DMS114 treated with DMSO at 0.1 percent for 48 hours (cell line): Measurements from ENCODE around the gene UVRAG.
A peak's percentile ranks its signal among the peaks of the same experiment; 100 is the strongest.

Experiments
- DNase-seq: peaks from one replicate; lab custom pipeline; 2025; ENCODE audit not compliant: unreplicated experiment; lab: John Stamatoyannopoulos, UW

The UVRAG gene

GRCh38 chr11:76131671-76132631 is 316.9 kb downstream of the UVRAG start:
- DNase-seq: no peak

DNA sequence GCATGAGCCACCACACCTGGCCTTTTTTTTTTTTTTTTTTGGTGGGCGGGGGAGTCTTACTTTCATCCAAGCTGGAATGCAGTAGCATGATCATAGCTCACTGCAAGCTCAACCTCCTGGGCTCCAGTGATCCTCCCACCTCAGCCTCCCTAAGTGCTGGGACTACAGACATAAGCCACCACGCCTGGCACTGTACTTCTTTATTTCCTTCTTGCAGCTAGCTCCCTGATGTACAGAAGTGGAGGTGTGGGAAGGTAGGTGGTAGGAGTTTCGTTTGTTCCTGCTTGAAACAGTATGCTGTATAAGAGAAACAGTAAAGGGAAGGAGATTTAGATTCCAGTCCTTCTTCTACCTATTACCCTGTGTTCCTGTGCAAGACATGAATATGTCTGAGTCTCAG is 319.2 kb downstream of the UVRAG start:
- DNase-seq: no peak

DNA sequence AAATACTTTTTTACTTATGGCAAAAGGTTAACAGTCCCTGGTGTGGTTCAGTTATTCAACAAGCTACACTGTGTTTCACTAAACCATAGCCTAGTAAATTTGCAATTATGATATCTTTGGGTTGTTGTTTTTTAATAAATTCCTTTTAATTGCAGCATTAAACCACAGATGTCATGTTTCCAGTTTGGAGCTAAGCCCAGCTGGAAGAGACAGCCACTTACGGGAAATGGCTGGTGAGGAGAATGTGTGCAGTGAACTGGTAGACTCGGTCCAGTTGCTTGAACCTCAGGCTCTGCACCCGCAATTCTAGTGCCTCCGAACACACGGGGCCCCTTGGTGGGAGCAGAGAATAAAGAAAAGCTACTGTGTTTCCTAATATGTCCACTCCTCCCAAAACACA is 320.5 kb downstream of the UVRAG start:
- no peak for DNase-seq

GRCh38 chr11:76139314-76139713 is 324.3 kb downstream of the UVRAG start:
- DNase-seq: no peak

- DNase-seq: no peak
These were observed 326.0 kb downstream of the UVRAG start for GRCh38 chr11:76140912-76141574.

- DNase-seq: no peak
These were observed 327.0 kb downstream of the UVRAG start for GRCh38 chr11:76141901-76142588.

- DNase-seq: no peak
These were observed 328.3 kb downstream of the UVRAG start for GRCh38 chr11:76143274-76143673.

DNA sequence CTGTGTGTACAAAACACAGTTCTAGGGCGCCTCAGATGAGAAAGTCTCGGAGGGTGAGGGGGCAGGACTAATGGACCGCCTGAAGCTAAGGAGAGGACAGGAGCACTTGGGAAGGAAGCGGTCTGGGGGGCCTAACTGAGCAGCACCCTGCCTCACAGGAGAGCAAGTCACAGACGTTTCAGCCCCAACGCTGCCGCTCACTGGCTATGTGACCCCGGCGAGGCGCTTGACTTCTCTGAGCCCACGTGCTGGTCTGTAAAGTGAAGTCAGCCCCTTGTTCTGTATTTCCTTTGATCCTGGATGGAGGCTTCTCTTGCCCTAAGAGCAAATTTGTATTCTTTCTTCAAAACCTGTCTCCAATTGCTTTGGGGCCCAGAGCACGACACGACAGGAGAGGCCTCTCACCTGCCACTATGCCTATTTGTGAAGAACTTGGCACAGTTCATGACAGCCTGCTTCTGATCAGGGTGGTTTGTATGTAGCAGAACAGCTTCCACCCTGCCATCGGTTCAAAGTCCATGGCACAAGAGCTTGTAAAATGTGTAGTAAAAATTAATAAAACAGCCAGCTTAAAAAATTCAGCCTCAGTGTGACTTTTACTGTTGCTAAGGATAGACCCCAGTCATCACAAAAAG is 332.2 kb downstream of the UVRAG start:
- no peak for DNase-seq

DNA sequence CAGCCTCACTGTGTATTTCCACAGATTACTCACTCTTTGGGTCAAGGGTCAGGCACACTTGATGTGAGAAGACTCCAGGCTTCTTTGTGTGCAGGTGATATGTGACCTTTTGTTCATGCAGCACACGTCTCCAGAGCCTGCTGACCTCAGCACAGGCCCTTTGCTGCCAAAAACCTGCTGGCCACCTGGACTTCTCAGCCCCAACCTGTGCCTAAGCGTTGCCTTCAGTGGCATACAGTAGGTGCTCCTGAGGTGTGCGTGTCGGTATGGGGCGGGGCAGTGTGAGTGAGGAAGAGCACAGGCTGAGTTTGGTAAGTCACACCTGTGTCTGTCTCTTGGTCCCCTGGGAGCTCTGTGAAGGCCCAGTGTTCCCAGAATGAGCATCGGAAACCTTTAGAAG is 333.2 kb downstream of the UVRAG start:
- no peak for DNase-seq

DNA sequence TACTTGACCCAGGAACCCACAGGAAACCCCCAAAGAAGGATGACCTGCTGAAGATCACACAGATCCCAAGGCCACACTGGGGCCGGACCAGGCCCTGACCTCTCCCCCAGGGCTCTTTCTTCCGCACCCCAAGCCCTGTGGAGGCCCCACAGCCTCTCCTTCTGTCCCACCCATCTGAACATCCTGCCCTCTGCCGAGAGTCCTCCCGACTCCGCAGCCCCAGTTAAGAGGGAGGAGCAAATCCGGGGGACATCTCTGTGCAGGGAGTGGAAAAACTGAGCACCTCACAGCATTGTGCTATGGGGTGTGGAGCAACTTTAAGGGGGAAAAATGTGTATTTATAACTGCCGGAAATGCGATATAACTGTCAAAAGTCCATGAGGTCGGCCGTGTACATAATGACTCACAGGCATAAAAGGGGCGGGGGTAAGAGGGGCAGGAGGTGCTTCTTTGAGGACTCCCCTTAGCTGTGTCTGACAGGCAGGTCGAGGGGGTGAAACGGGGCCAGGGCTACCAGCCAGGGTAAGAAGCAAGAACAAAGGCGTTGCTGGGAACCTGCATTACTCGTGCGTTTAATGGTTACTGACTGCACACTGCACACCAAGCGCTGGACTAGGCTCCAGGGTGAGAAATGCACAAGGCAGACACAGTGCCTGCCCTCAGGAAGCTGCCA is 334.1 kb downstream of the UVRAG start:
- no peak for DNase-seq

DNA sequence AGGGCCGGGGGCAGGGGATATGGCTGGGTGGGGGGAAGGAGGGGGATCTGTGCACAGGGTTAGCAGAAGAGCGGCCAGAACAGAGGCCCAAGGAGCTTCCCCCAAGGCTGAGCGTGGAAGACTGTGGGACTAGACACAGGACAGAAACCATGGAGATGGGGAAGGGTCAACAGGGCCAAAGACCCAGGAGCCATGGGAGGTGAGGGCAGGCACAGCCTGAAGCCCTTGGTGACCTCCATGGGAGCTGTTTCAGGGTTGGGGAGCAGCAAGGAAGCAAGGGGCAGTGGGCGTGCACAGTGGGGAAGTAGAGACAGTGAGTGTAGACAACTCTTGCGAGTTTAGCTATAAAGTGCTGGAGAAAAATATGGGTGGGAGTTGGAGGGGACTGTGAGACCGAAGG is 334.7 kb downstream of the UVRAG start:
- DNase-seq: no peak

GRCh38 chr11:76150141-76150540 is 335.1 kb downstream of the UVRAG start:
- no peak for DNase-seq

- no peak for DNase-seq
These were observed 336.6 kb downstream of the UVRAG start for GRCh38 chr11:76151556-76152085.

DNA sequence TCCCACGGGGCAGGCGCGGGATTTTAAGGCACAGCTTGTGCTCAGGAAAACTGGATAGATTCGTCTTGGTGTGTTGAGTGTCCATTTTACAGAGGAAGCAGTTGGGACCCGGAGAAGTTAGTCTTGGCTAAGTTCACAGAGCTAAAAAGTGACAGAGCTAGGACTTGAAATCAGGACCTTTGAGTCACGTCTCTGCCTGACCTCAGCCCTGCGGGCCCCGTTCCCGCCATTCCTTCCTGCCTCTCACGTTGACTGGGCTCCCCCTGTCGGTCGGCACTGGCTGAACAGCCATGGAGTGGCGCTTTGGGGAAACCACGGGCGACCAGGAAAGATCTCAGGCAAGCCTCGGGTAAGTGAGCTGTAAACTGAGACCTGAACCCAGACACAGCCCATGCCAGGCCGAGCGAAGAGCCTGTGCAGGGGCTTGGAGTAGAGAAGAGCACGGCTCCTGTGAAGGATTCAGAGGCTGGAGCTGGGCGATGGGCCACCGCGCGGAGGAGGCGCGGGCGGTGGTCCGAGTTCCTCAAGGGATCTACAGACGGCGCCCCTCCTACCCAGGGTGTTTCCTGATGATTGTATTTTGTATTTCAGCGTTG is 337.2 kb downstream of the UVRAG start:
- peak; percentile 47 for DNase-seq

DNA sequence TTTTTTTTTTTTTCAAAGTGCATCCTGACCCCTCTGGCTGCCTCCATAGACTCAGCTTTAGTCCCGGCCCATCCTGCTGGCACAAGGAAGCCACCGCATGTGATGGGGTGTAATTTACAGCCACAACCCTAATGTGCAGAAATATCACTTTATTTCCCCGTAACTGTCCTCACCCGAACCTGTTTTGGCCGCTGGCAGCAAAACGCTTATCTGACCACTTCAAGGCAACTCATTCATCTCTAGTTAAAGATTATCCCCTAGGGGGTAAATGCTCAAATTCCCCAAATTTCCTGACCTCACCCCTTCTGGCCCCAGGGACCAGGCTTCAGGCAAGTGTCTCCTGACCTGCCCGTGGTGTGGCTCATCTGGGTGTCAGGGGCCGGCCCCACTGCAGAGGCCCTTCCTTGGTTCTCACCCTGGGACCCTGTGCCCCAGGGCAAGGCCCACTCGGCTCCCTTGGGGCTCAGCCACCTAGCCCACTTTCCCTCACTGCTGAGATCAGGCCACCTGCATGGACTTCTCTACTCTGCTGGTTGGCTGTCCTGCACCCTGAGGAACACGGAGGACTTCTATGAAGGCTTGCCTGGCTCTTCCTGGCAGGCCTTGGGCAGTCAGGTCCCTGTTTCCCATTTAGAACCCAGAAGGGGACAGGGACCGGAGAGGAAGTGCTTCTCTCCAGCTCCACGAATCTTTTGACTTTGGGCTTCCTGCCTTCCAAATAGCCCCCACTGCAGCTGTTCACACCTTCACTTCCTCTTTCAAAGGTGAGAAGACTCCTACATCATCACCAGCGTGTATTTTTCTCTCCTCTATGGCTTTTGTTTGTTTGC is 337.9 kb downstream of the UVRAG start:
- no peak for DNase-seq

DNA sequence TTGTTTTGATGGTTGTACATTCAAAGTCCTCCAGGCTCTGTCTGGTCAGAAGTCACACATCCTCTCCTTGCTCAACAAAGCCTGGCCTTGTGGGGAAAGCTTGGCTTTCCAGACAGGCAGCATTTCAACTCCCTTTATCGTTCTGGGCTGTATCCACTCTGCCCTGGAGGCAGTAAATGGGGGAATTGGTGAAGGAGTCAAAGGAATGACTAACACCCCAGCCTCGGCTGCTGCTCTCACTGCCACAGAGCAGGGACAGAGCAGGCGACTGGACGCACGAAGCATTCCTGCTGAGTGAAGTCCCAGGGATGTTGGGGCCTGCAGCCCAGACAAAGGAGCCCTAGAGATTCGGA is 338.5 kb downstream of the UVRAG start:
- no peak for DNase-seq

- DNase-seq: no peak
These were observed 340.7 kb downstream of the UVRAG start for GRCh38 chr11:76155500-76156227.

GRCh38 chr11:76156971-76157427 is 342.0 kb downstream of the UVRAG start:
- no peak for DNase-seq

DNA sequence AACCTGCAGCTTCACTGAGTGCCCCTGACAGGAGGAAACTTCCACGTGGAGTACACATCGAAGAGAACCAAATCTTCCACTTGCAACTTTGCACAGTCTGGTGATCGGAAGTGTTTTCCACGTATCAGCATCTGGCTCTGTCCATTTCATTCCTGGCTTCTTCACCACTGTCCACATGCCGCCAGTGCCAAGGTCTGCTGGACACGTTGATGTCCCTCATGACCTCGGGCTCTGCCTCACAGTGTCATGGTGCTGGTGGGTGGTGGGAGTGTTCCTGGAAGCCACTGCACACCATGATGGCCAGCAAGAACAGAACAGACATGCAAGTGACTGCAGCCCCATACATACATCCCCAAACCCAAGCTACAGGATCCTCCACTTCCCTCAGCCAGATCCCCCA is 342.9 kb downstream of the UVRAG start:
- DNase-seq: no peak
